H9 (cell line): ENCODE data around the gene AK8. TPM values are rescaled to one million over a fixed set of nuclear protein-coding genes. Genes with fewer than 3 reads are reported as not detected.

Experiments used
- DNase-seq: peaks from one replicate; pipeline ENCODE4 v3.0.0-alpha.2; 2017
- H2AFZ ChIP-seq: one replicate; pipeline ENCODE4 v1.6.1; 2013; ENCODE audit warnings: mild to moderate bottlenecking, low read length, control low read depth, moderate library complexity
- H2AK5ac ChIP-seq: 2 replicates; pipeline ENCODE4 v1.6.1; 2013; ENCODE audit warnings: low read length, control low read depth, mixed read lengths; ENCODE audit not compliant: insufficient read length
- H2BK120ac ChIP-seq: one replicate; pipeline ENCODE4 v1.6.1; 2013; ENCODE audit warnings: low read depth, mild to moderate bottlenecking, low read length, control low read depth, inconsistent platforms; ENCODE audit not compliant: poor library complexity, severe bottlenecking
- H2BK12ac ChIP-seq: 2 replicates; pipeline ENCODE4 v1.6.1; 2013; ENCODE audit warnings: low read length, control low read depth, mixed read lengths, low read depth; ENCODE audit not compliant: insufficient read length
- H2BK15ac ChIP-seq: 2 replicates; pipeline ENCODE4 v1.6.1; 2013; ENCODE audit warnings: low read depth, low read length, control low read depth
- H2BK20ac ChIP-seq: one replicate; pipeline ENCODE4 v1.6.1; 2013; ENCODE audit warnings: low read depth, mild to moderate bottlenecking, low read length, control low read depth, inconsistent platforms; ENCODE audit not compliant: poor library complexity, severe bottlenecking
- H2BK5ac ChIP-seq: 2 replicates; pipeline ENCODE4 v1.6.1; 2013; ENCODE audit warnings: low read length, control low read depth, mixed read lengths; ENCODE audit not compliant: insufficient read length
- H3K14ac ChIP-seq: 2 replicates; pipeline ENCODE4 v1.6.1; 2013; ENCODE audit warnings: low read length, control low read depth; ENCODE audit not compliant: insufficient read depth
- H3K18ac ChIP-seq: 2 replicates; pipeline ENCODE4 v1.6.1; 2013; ENCODE audit warnings: low read depth, mild to moderate bottlenecking, mixed read lengths, low read length, control low read depth; ENCODE audit not compliant: insufficient read length
- H3K23ac ChIP-seq: 2 replicates; pipeline ENCODE4 v1.6.1; 2013; ENCODE audit warnings: low read length, control low read depth, mixed read lengths, low read depth; ENCODE audit not compliant: insufficient read length
- H3K23me2 ChIP-seq: 2 replicates; pipeline ENCODE4 v1.6.1; 2013; ENCODE audit warnings: low read depth, mild to moderate bottlenecking, mixed read lengths, low read length, control low read depth; ENCODE audit not compliant: insufficient read length, poor library complexity, severe bottlenecking
- H3K27ac ChIP-seq: 2 replicates; pipeline ENCODE4 v1.5.1; 2013; ENCODE audit warnings: low read length, control low read depth, mixed read lengths, low read depth; ENCODE audit not compliant: insufficient read length
- H3K27me3 ChIP-seq: 2 replicates; pipeline ENCODE4 v1.6.1; 2013; ENCODE audit warnings: low read length, control low read depth, inconsistent platforms; ENCODE audit not compliant: insufficient read depth
- H3K4ac ChIP-seq: 2 replicates; pipeline ENCODE4 v1.6.1; 2013; ENCODE audit warnings: low read depth, mild to moderate bottlenecking, control low read depth, inconsistent platforms, low read length, moderate library complexity
- H3K4me1 ChIP-seq: 2 replicates; pipeline ENCODE4 v1.6.1; 2013; ENCODE audit warnings: low read length, control low read depth, inconsistent platforms; ENCODE audit not compliant: insufficient read depth
- H3K4me2 ChIP-seq: 2 replicates; pipeline ENCODE4 v1.6.1; 2013; ENCODE audit warnings: low read length, control low read depth, mixed read lengths; ENCODE audit not compliant: insufficient read length, insufficient read depth
- H3K56ac ChIP-seq: 2 replicates; pipeline ENCODE4 v1.6.1; 2013; ENCODE audit warnings: low read depth, mild to moderate bottlenecking, mixed read lengths, low read length, control low read depth; ENCODE audit not compliant: insufficient read length
- H3K79me1 ChIP-seq: 2 replicates; pipeline ENCODE4 v1.6.1; 2013; ENCODE audit warnings: low read depth, mild to moderate bottlenecking, moderate library complexity, low read length, control low read depth, inconsistent platforms; ENCODE audit not compliant: insufficient read depth, poor library complexity, severe bottlenecking
- H3K79me2 ChIP-seq: 2 replicates; pipeline ENCODE4 v1.6.1; 2013; ENCODE audit warnings: low read length, control low read depth, inconsistent platforms; ENCODE audit not compliant: insufficient read depth
- H3K9ac ChIP-seq: 2 replicates; pipeline ENCODE4 v1.6.1; 2013; ENCODE audit warnings: low read length, control low read depth, mixed read lengths; ENCODE audit not compliant: insufficient read length; ENCODE audit errors: extremely low read depth
- H3K9me3 ChIP-seq: one replicate; pipeline ENCODE4 v1.6.1; 2013; ENCODE audit warnings: low read depth, low read length, inconsistent platforms; ENCODE audit not compliant: control insufficient read depth
- H3T11ph ChIP-seq: one replicate; pipeline ENCODE4 v1.6.1; 2013; ENCODE audit warnings: mild to moderate bottlenecking, low read length, control low read depth, inconsistent platforms
- H4K20me1 ChIP-seq: one replicate; pipeline ENCODE4 v1.6.1; 2013; ENCODE audit not compliant: control insufficient read depth, insufficient read length, insufficient read depth
- H4K5ac ChIP-seq: 2 replicates; pipeline ENCODE4 v1.6.1; 2013; ENCODE audit warnings: low read depth, mild to moderate bottlenecking, mixed read lengths, low read length, control low read depth; ENCODE audit not compliant: insufficient read length
- H4K8ac ChIP-seq: replicated peaks from 2 replicates; pipeline ENCODE4 v1.6.1; 2013; ENCODE audit warnings: low read length, control low read depth, mixed read lengths, low read depth; ENCODE audit not compliant: insufficient read length
- H4K91ac ChIP-seq: 2 replicates; pipeline ENCODE4 v1.6.1; 2013; ENCODE audit warnings: low read depth, mild to moderate bottlenecking, moderate library complexity, mixed read lengths, low read length, control low read depth; ENCODE audit not compliant: insufficient read length
- H3K27ac Mint-ChIP-seq, 3 experiments: 2 replicates in 2 of 3; 3 replicates in 1 of 3; pipeline ENCODE4 v1.8.0; 2020 to 2021; ENCODE audit warnings: mixed read lengths in 3 of 3, mild to moderate bottlenecking in 1 of 3, moderate library complexity in 1 of 3
- H3K27me3 Mint-ChIP-seq: 2 replicates; pipeline ENCODE4 v1.8.0; 2021; ENCODE audit warnings: low read depth, mild to moderate bottlenecking, moderate library complexity, mixed read lengths
- H3K36me3 Mint-ChIP-seq, 3 experiments: 2 replicates in 2 of 3; 3 replicates in 1 of 3; pipeline ENCODE4 v1.8.0; 2020 to 2021; ENCODE audit warnings: low read depth in 3 of 3, mixed read lengths in 3 of 3; ENCODE audit not compliant: insufficient read depth in 1 of 3
- H3K4me1 Mint-ChIP-seq, 2 experiments: 2 replicates each; pipeline ENCODE4 v1.8.0; 2020; ENCODE audit warnings: mixed read lengths in 2 of 2
- H3K4me3 Mint-ChIP-seq, 2 experiments: 2 replicates in 1 of 2; 3 replicates in 1 of 2; pipeline ENCODE4 v1.8.0; 2020 to 2021; ENCODE audit warnings: mild to moderate bottlenecking in 2 of 2, mixed read lengths in 2 of 2, moderate library complexity in 1 of 2
- H3K9me3 Mint-ChIP-seq, 2 experiments: 2 replicates in 1 of 2; 3 replicates in 1 of 2; pipeline ENCODE4 v1.8.0; 2020; ENCODE audit warnings: mild to moderate bottlenecking in 2 of 2, mixed read lengths in 2 of 2, moderate library complexity in 1 of 2
- CTCF ChIP-seq: fragments of 200-600 bp; sonication (generic); conservative IDR thresholded peaks from 3 replicates; pipeline ENCODE4 v1.8.0; 2021; ENCODE audit warnings: antibody characterized with exemption, mild to moderate bottlenecking
- WGBS: extraction: QIAGEN DNeasy Blood & Tissue Kit; methylation state at CpG from one replicate; pipeline ENCODE4 v1.1.7; 2013; ENCODE audit warnings: missing lambda C conversion rate, low lambda C conversion rate, mixed read lengths; ENCODE audit not compliant: insufficient read length; ENCODE audit errors: extremely low coverage; 5-methylcytosine and 5-hydroxymethylcytosine counted together
- total RNA-seq: library from RNA; stranded (reverse); gene quantifications from 2 replicates; pipeline ENCODE4 v1.2.1, GENCODE V29; 2021

The AK8 gene
- total RNA-seq, 1 experiment from 2014 or later = 0.44 TPM

DNA sequence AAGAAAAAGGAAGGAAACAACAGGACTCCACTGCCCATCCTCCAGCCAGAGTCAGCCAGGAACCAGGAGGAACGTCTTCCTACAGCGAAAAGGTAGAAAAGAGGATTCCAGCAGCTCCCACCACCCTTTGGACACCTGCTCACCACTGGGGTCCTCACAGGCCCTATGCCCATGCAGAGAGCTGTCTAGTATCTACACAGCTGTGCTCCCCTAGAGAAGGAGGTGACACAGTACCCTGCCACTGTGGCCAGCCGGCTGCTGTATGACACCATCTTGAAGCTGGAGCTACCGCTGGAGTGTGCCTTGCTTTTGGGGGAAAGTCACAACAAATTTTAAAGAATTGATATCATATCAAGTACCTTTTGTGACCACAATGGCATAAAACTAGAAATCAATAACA is 115.2 kb downstream of the AK8 start:
- Histone ChIP-seq H3K79me2 (no peaks in the 10 kb centered on the region), H3K23me2 (no peaks in the 10 kb centered on the region), H4K5ac (no peak overlapping the region), H3K56ac (no peak overlapping the region), H2AK5ac (no peak overlapping the region), H3K9me3 (no peaks in the 10 kb centered on the region), H3T11ph (no peak overlapping the region), H3K14ac (no peak overlapping the region), H3K9ac (no peak overlapping the region), H3K4ac (no peak overlapping the region), H2BK15ac (no peak overlapping the region), H3K23ac (no peak overlapping the region), H3K27me3 (no peaks in the 10 kb centered on the region), H3K18ac (no peak overlapping the region), H4K20me1 (no peaks in the 10 kb centered on the region), H2BK20ac (no peak overlapping the region), H2BK5ac (no peak overlapping the region), H2BK12ac (no peak overlapping the region), H3K4me2 (no peak overlapping the region), H4K91ac (no peak overlapping the region), H2BK120ac (no peak overlapping the region), H3K27ac (no peak overlapping the region), H3K79me1 (no peaks in the 10 kb centered on the region), H4K8ac (no peak overlapping the region), H2AFZ (no peak overlapping the region), H3K4me1 (no peaks in the 10 kb centered on the region)
- Mint-ChIP-seq H3K27ac (no peak overlapping the region), H3K36me3 (no peaks in the 10 kb centered on the region; a peak in 1 of 7 replicates), H3K9me3 (peaks cover 3 to 4% of the 10 kb centered on the region in 2 experiments; a peak in 3 of 5 replicates), H3K4me1 (peaks cover 3 to 14% of the 10 kb centered on the region in 2 experiments), H3K27me3 (peaks cover 42% of the 10 kb centered on the region), H3K4me3 (no peak overlapping the region)
- WGBS = no CpG with 5 or more reads among the region's 4 CpGs
- TF ChIP-seq CTCF = no peak; the same call in 2 of the 3 replicates
- no peak for DNase-seq
